Activated naive CD8-positive, alpha-beta T cell treated with anti-CD3 and anti-CD28 coated beads, Interleukin-2, amount 10 ng/mL, durations not matched to agents 7 days and 5 days (primary cell): ENCODE data around the gene LIN28B. TPM values are rescaled to one million over a fixed set of nuclear protein-coding genes. Genes with fewer than 3 reads are reported as not detected.

Source experiments
- ATAC-seq: fragments of 150-1000 bp; cut with Tn5 transposase; one replicate; pipeline ENCODE4 v1.10.0; 2021; ENCODE audit warnings: low read depth, moderate library complexity
- POLR2A ChIA-PET: fragments of 350-600 bp; sonication (Branson Sonifier 250); formaldehyde crosslinking; loops from one replicate; lab custom pipeline; 2021; ENCODE audit warnings: antibody characterized with exemption; lab: Charles Lee
- DNase-seq: peaks from one replicate; pipeline ENCODE4 v3.0.0; 2021
- H3K27ac Mint-ChIP-seq: one replicate; pipeline ENCODE4 v1.8.0; 2022; ENCODE audit warnings: mild to moderate bottlenecking, mixed read lengths
- H3K27me3 Mint-ChIP-seq: one replicate; pipeline ENCODE4 v1.8.0; 2022; ENCODE audit warnings: mild to moderate bottlenecking, moderate library complexity, mixed read lengths
- H3K36me3 Mint-ChIP-seq: one replicate; pipeline ENCODE4 v1.8.0; 2021; ENCODE audit warnings: mild to moderate bottlenecking, mixed read lengths
- H3K4me1 Mint-ChIP-seq: one replicate; pipeline ENCODE4 v1.8.0; 2021; ENCODE audit warnings: mixed read lengths
- H3K4me3 Mint-ChIP-seq: one replicate; pipeline ENCODE4 v1.8.0; 2022; ENCODE audit warnings: mild to moderate bottlenecking, moderate library complexity, mixed read lengths
- H3K9me3 Mint-ChIP-seq: one replicate; pipeline ENCODE4 v1.8.0; 2021; ENCODE audit warnings: mixed read lengths
- total RNA-seq, 2 experiments: library from RNA; stranded (reverse); gene quantifications; one replicate each; pipeline ENCODE4 v1.2.3, GENCODE V29; 2021

Gene LIN28B
- total RNA-seq, 2 experiments from 2014 or later = not detected

DNA sequence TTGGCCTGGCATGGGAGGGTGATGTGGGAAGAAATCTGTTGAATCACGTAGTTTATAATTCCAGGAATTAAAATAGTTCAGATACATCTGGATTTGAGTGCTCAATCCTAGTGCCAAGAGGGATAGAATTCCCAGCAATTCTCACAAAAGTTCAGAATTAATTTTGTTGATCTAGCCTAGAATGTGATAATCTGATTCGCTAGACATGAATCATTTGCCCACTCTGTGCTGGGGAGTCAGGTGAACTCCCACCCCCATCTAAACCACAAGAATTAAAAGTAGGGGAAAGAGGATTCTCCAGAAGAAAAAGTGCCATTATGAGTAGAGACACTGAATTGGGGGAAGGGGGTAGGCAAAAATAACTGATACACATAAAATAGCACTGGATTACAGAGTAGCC is 85.0 kb downstream of the LIN28B start:
- POLR2A ChIA-PET = no interaction called here
- Mint-ChIP-seq H3K4me1 (no peaks in the 10 kb centered on the region), H3K4me3 (no peak overlapping the region), H3K36me3 (no peaks in the 10 kb centered on the region), H3K27me3 (peaks cover 24% of the 10 kb centered on the region), H3K27ac (no peak overlapping the region), H3K9me3 (no peaks in the 10 kb centered on the region)
- DNase-seq (no peak), ATAC-seq (no peak)

DNA sequence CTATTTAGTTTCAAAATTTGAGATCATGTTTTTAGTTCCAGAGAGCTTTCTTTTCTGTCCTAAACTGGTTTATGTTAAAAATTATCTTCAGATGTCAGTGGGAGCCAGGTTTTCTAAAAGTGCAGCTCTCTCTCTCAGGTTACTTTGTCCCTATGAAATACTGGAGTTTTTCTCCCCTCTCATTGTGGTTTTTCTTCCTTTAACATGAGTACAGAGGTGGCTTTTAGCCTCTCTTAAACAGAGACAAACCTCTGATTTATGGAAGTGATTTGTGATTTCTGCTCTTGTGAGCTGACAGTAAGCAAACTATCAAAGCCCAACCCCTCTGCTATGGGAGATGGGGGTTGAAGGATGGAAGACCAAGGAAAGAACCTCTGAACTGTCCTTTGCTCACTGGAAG is 85.7 kb downstream of the LIN28B start:
- no peak for ATAC-seq

DNA sequence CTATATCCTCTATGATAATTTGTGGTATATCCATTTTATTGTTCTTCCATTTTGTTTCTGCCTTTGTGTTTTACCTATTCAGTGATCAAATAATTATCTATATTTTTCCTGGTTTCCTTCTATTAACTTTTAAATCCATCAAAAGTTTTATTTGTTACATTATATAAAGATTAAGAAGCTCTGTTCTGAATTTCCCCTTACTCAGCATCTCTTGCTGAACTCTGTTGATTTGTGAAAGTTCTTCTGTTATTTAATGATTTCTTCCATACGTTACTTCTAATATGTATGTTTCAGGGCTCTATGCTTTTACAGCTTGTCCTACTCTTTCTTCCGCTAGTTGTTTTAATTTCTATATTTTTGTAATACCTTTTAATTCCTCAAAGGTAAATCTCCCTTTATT is 87.1 kb downstream of the LIN28B start:
- no peaks in the 10 kb centered on the region for H3K36me3 Mint-ChIP-seq
- H3K4me1 Mint-ChIP-seq = no peaks in the 10 kb centered on the region
- H3K4me3 Mint-ChIP-seq = no peak overlapping the region
- no peak for DNase-seq
- H3K27ac Mint-ChIP-seq = no peak overlapping the region
- no peak for ATAC-seq
- H3K9me3 Mint-ChIP-seq = no peaks in the 10 kb centered on the region
- H3K27me3 Mint-ChIP-seq = peaks cover 23% of the 10 kb centered on the region
- POLR2A ChIA-PET = no interaction called here

More for the DNA sequence above, 85.7 kb downstream of the LIN28B start:
- Mint-ChIP-seq H3K27me3 (peaks cover 24% of the 10 kb centered on the region), H3K27ac (no peak overlapping the region), H3K9me3 (no peaks in the 10 kb centered on the region), H3K4me1 (no peaks in the 10 kb centered on the region), H3K36me3 (no peaks in the 10 kb centered on the region), H3K4me3 (no peak overlapping the region)
- POLR2A ChIA-PET = no interaction called here
- no peak for DNase-seq

DNA sequence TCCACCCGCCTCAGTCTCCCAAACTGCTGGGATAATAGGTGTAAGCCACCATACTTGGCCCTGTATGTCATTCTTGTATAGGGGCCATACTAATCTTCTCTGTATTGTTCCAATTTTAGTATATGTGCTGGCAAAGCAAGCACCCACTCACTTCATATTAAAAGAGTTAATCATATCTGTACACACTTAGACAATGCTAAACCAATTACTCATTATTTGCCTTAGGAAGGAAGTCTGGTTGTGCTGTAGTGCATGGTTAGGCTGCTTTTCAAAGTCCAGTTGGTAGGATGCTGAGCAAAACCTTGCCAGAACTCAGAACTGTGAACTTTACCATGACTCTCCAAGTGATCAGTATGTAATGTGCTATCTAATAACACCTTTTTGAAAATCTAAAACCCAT is 88.6 kb downstream of the LIN28B start:
- Mint-ChIP-seq H3K27me3 (peaks cover 20% of the 10 kb centered on the region), H3K36me3 (no peaks in the 10 kb centered on the region), H3K27ac (no peak overlapping the region), H3K9me3 (no peaks in the 10 kb centered on the region), H3K4me3 (no peak overlapping the region), H3K4me1 (no peaks in the 10 kb centered on the region)
- DNase-seq = no peak
- ATAC-seq = no peak
- POLR2A ChIA-PET = no interaction called here

DNA sequence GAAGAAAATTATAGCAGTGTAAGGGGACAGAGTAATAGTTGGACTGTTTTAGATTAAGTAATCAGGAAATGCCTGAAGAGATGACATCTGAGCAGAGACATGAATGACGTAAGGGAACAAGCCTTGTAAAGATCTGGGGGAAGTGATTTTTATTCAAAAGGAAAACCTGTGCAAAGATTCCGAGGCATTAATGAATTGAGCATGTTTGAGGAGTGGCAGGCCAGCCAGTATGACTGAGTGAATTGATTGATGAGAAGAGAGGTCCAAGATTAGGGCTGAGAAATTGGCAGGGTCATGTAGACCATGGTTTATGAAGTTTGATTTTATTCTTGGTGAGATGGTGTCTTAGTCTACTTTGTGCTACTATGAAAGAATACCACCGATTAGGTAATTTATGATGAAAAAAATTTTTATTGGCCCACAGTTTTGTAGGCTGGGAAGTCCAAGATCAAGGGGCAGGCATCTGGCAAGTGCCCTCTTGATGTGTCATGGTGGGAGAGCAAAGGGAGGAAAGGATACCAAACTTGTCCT is 95.1 kb downstream of the LIN28B start:
- Mint-ChIP-seq H3K27me3 (peaks cover 12% of the 10 kb centered on the region), H3K27ac (no peak overlapping the region), H3K4me1 (no peaks in the 10 kb centered on the region), H3K36me3 (no peaks in the 10 kb centered on the region), H3K4me3 (no peak overlapping the region), H3K9me3 (no peaks in the 10 kb centered on the region)
- POLR2A ChIA-PET = no interaction called here
- no peak for DNase-seq
- ATAC-seq = no peak

DNA sequence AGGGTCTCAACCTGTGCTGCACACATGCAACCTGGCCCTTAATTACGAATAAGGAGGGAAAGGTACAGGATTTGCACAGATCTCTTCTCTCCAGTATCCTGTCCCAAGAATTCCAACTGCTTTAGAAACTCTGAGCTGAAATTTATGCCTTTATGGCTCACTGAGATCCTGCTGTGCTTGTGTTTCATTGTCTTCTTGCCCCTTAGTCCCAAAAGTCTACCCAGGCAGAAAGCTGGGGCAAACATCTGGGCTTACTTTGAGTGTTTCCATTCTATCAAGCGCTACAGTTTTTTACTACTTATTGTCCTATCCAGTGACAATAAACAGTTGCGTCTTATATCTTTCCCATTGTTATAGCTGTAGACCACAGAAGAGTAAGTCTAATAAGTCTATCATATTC is 99.7 kb downstream of the LIN28B start:
- H3K4me3 Mint-ChIP-seq = no peak overlapping the region
- POLR2A ChIA-PET = no interaction called here
- no peaks in the 10 kb centered on the region for H3K36me3 Mint-ChIP-seq
- H3K27me3 Mint-ChIP-seq = peaks cover 24% of the 10 kb centered on the region
- no peaks in the 10 kb centered on the region for H3K9me3 Mint-ChIP-seq
- ATAC-seq (no peak), DNase-seq (no peak)
- no peaks in the 10 kb centered on the region for H3K4me1 Mint-ChIP-seq
- H3K27ac Mint-ChIP-seq = no peak overlapping the region

DNA sequence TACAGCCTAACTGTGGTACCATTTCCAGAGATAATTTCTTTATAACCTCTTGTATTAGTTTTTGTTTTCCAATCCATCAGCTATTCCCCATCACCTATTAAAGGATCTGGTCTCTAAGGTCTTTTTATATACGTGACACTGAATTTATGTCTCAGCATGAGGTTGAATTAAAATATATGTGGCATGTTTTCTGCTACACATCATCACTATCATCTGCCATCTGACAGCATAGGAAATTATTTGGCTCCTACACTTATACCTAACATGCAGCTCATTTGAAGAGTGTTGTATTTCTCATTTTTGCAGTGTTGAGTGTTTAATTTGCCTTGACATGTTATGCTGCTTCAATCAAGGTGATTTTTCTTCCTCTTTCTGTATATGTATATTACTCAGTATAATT is 100.3 kb downstream of the LIN28B start:
- H3K36me3 Mint-ChIP-seq = no peaks in the 10 kb centered on the region
- no peaks in the 10 kb centered on the region for H3K4me1 Mint-ChIP-seq
- no peak for ATAC-seq
- H3K27ac Mint-ChIP-seq = no peak overlapping the region
- H3K27me3 Mint-ChIP-seq = peaks cover 25% of the 10 kb centered on the region
- H3K9me3 Mint-ChIP-seq = no peaks in the 10 kb centered on the region
- DNase-seq = no peak
- H3K4me3 Mint-ChIP-seq = no peak overlapping the region
- POLR2A ChIA-PET = no interaction called here

DNA sequence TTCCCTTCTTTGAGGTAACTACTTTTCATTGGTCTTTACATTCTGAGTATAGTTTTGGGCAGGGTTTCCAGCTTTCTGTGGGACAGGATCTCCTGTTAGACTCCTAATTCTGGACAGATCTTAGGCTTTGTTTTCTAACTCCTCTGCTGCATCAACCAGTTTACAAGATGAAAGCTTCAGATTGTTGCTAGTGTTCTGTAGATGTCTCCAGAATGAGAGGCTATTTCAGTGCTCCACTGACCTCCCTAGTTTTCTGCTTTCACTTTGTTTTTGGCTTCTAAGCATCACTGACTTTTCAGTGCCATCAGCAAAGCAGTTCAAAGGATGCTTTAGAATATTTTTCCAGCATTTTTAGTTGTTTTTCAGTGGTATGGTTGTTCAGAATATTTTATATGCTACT is 101.4 kb downstream of the LIN28B start:
- no peaks in the 10 kb centered on the region for H3K4me1 Mint-ChIP-seq
- H3K9me3 Mint-ChIP-seq = no peaks in the 10 kb centered on the region
- H3K36me3 Mint-ChIP-seq = no peaks in the 10 kb centered on the region
- DNase-seq (no peak), ATAC-seq (no peak)
- H3K27ac Mint-ChIP-seq = no peak overlapping the region
- H3K4me3 Mint-ChIP-seq = no peak overlapping the region
- POLR2A ChIA-PET = no interaction called here
- H3K27me3 Mint-ChIP-seq = peaks cover 28% of the 10 kb centered on the region

DNA sequence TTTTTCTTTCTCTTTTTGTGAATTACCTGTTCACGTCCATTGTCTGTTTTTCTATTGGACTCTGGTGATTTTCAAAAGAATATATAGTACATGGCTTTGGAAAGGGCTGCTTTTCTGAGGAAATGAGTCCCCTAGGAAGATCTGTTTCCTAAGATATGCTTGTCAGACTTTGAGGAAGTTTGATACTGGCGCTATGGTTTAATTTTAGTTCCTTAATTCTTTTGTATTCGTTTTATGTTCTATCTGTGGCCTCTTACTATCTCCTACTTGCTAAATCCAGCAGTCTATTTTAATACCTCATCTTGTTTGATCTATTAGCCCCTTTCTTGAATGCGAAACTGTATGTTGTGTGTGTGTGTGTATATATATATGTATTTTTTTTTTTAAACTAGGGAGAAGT is 101.9 kb downstream of the LIN28B start:
- Mint-ChIP-seq H3K27ac (no peak overlapping the region), H3K36me3 (no peaks in the 10 kb centered on the region), H3K9me3 (no peaks in the 10 kb centered on the region), H3K27me3 (peaks cover 28% of the 10 kb centered on the region), H3K4me1 (no peaks in the 10 kb centered on the region), H3K4me3 (no peak overlapping the region)
- DNase-seq (no peak), ATAC-seq (no peak)
- POLR2A ChIA-PET = no interaction called here

DNA sequence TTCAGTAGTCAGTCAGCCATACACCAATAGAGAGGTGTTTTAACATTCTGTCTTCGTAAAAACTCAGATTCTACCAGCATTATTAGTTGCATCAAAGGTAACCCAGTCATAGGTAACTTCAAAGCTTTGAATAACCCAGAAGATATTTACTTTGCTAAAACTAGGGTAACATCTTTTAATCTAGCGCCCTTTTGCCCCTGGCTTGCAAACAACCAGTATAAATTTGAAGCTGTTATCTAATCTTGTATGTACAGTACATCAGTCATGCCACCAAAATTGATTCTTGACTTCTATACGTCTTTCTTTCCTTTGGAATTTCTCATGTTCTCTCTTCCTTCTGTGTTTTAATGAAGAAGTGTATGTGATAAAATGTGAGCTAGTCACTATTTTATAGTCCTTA is 109.3 kb downstream of the LIN28B start:
- DNase-seq = no peak
- no peaks in the 10 kb centered on the region for H3K36me3 Mint-ChIP-seq
- no peak for ATAC-seq
- no peak overlapping the region for H3K27ac Mint-ChIP-seq
- POLR2A ChIA-PET = no interaction called here
- H3K27me3 Mint-ChIP-seq = peaks cover 30% of the 10 kb centered on the region
- H3K4me3 Mint-ChIP-seq = no peak overlapping the region
- H3K9me3 Mint-ChIP-seq = no peaks in the 10 kb centered on the region
- no peaks in the 10 kb centered on the region for H3K4me1 Mint-ChIP-seq

DNA sequence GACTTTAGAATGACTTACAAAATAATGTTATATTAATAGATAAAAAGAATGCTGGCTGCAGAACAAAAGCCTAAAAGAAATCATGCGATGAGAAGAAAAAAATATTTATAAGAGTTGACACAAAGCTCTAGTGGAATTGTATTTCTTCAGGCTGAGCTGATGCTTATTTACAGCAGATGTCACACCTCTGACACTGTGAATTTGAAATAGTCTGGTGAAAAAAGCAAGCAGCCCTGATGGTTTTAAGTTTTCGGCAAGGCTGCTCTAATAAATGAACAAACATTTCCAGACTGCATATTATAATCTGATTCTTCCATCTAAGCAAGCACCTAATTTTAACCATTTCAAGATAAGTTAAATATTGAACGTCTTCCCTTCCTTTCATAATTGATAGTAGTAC is 109.9 kb downstream of the LIN28B start:
- Mint-ChIP-seq H3K27me3 (peaks cover 30% of the 10 kb centered on the region), H3K27ac (no peak overlapping the region), H3K4me3 (no peak overlapping the region), H3K9me3 (no peaks in the 10 kb centered on the region), H3K4me1 (no peaks in the 10 kb centered on the region), H3K36me3 (no peaks in the 10 kb centered on the region)
- DNase-seq = no peak
- ATAC-seq = no peak
- POLR2A ChIA-PET = no interaction called here

DNA sequence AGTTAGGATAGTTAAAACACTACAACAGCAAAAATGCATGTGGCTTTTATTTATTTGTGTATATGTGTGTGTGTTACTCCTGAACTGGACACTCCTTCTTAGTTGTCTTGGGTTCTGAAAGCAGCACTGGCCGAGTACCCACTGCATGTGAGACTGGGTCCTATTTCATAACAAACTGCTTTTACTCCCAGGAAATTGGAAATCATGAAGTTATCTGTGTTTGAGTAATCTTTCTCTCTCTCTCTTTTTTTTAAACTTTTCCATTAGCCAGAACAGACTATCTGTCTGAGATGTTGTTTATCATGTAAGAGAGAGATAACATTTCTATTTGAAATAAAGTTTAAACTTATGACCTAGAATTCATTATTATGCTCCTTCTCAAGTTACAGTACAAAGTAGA is 110.4 kb downstream of the LIN28B start:
- ATAC-seq (no peak), DNase-seq (no peak)
- H3K27ac Mint-ChIP-seq = no peak overlapping the region
- no peaks in the 10 kb centered on the region for H3K9me3 Mint-ChIP-seq
- POLR2A ChIA-PET = no interaction called here
- no peak overlapping the region for H3K4me3 Mint-ChIP-seq
- peaks cover 28% of the 10 kb centered on the region for H3K27me3 Mint-ChIP-seq
- H3K4me1 Mint-ChIP-seq = no peaks in the 10 kb centered on the region
- H3K36me3 Mint-ChIP-seq = no peaks in the 10 kb centered on the region

DNA sequence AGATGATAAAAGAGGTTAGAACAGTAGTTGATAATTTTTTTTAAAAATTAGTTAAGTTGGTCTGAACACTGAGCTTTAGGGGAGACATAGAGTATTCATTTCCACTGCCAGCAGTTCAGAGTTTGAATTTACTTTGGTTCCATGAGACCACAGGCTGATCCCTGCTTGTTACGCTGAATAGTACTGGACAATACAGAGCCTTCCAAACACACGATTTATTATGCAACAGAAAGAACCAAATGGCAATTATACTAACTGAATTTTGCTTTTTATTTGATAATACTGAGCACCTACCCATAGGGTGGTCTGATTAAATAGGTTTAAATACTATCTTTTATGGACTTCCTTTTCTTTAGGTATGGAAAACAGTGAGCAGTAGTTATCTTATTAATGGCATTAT is 111.5 kb downstream of the LIN28B start:
- Mint-ChIP-seq H3K36me3 (no peaks in the 10 kb centered on the region), H3K4me3 (no peak overlapping the region), H3K4me1 (no peaks in the 10 kb centered on the region), H3K9me3 (no peaks in the 10 kb centered on the region), H3K27ac (no peak overlapping the region), H3K27me3 (peaks cover 26% of the 10 kb centered on the region)
- DNase-seq (no peak), ATAC-seq (no peak)
- POLR2A ChIA-PET = no interaction called here

DNA sequence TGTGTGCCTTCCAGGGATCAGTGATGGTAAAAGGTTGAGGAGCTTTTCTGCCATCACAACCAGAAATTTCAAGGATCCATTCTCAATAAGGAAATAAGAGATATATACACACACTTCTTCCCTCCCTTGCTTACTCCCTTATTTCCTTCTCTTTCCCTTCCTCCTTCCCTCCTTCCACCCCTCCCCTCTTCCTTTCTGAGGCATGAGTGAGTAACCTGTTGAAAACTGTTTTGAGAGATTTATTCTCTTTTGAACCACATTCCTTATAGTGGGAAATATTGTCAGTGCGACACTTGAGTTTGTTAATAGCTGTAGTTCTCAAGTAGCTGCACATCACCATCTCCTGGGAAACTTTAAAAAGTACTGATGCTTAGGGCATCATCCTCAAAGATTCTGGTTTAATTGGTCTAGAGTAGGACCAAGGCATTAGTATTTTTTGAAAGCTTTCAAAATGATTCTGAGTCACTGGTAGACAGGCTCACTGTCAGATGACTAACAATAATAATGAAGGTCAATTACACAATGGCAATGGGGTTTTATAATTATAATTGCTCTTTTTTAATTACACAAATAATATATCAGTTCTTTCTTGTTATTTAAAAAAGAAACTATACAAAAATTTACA is 113.0 kb downstream of the LIN28B start:
- POLR2A ChIA-PET = no interaction called here
- no peak overlapping the region for H3K27ac Mint-ChIP-seq
- H3K4me3 Mint-ChIP-seq = no peak overlapping the region
- peaks cover 22% of the 10 kb centered on the region for H3K27me3 Mint-ChIP-seq
- DNase-seq (no peak), ATAC-seq (no peak)
- H3K4me1 Mint-ChIP-seq = no peaks in the 10 kb centered on the region
- no peaks in the 10 kb centered on the region for H3K9me3 Mint-ChIP-seq
- no peaks in the 10 kb centered on the region for H3K36me3 Mint-ChIP-seq

DNA sequence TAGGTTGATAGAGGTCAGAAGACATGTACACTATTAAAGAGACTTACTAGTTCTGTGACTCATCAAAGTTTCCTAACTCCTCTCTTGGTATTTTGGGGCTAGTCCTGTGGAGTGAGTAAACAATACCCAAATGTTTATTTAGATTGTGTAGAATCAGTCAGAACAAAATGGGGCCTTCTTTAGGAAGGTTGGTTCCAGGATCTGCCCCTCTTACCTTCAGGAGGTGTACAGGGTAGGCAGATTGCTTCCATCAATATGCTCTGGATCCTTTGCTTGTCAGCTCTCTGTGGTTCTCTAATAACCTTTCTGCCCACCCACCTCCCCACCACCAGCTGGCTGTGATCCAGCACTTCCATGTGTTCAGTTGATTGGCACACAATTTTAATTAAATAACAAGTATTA is 115.9 kb downstream of the LIN28B start:
- POLR2A ChIA-PET = no interaction called here
- DNase-seq (no peak), ATAC-seq (no peak)
- no peaks in the 10 kb centered on the region for H3K9me3 Mint-ChIP-seq
- H3K4me1 Mint-ChIP-seq = no peaks in the 10 kb centered on the region
- no peaks in the 10 kb centered on the region for H3K36me3 Mint-ChIP-seq
- H3K4me3 Mint-ChIP-seq = no peak overlapping the region
- peaks cover 12% of the 10 kb centered on the region for H3K27me3 Mint-ChIP-seq
- H3K27ac Mint-ChIP-seq = no peak overlapping the region
